Keratinocyte (primary cell): ENCODE measurements around the gene RNF145. TPM values are rescaled to one million over a fixed set of nuclear protein-coding genes. Genes with fewer than 3 reads are reported as not detected.

Experiments
- DNase-seq: peaks from one replicate; pipeline ENCODE4 v3.0.0-alpha.2; 2011; ENCODE audit warnings: low read depth, missing footprints, low spot score
- FAIRE-seq: peaks from 2 replicates; lab custom pipeline; 2011; peaks lifted over from hg19 to GRCh38; lab: Jason Lieb, UNC
- H2AFZ ChIP-seq: 2 replicates; pipeline ENCODE4 v1.6.0; 2012; ENCODE audit warnings: low read length, control low read depth, inconsistent platforms; ENCODE audit not compliant: control insufficient read depth
- H3K27ac ChIP-seq: 2 replicates; pipeline ENCODE4 v1.5.1; 2011; ENCODE audit warnings: low read length; ENCODE audit not compliant: control insufficient read depth, insufficient read depth
- H3K27me3 ChIP-seq: 3 replicates; pipeline ENCODE4 v1.6.0; 2011; ENCODE audit warnings: low read length; ENCODE audit not compliant: control insufficient read depth, insufficient read depth; ENCODE audit errors: extremely low read depth
- H3K36me3 ChIP-seq, 2 experiments: 2 replicates in 1 of 2; 3 replicates in 1 of 2; pipeline ENCODE4 v1.5.1; 2011; ENCODE audit warnings: low read length in 2 of 2, mild to moderate bottlenecking in 1 of 2; ENCODE audit not compliant: control insufficient read depth in 2 of 2, insufficient read depth in 2 of 2; ENCODE audit errors: extremely low read depth in 1 of 2
- H3K4me1 ChIP-seq: 3 replicates; pipeline ENCODE4 v1.5.1; 2011; ENCODE audit warnings: low read length; ENCODE audit not compliant: control insufficient read depth, insufficient read depth; ENCODE audit errors: extremely low read depth
- H3K4me2 ChIP-seq: 3 replicates; pipeline ENCODE4 v1.6.0; 2011; ENCODE audit warnings: low read depth, low read length; ENCODE audit not compliant: control insufficient read depth, insufficient read depth; ENCODE audit errors: extremely low read depth
- H3K4me3 ChIP-seq, 3 experiments: fragments of 200-600 bp in 1 of 3; sonication (generic) in 1 of 3; 2 replicates in 2 of 3; 3 replicates in 1 of 3; pipeline ENCODE4 v1.5.1; 2011 to 2016; ENCODE audit warnings: low read length in 3 of 3, mild to moderate bottlenecking in 3 of 3, control low read depth in 2 of 3, inconsistent platforms in 1 of 3, low read depth in 1 of 3, mixed read lengths in 1 of 3, mixed run types in 1 of 3, moderate library complexity in 1 of 3; ENCODE audit not compliant: control insufficient read depth in 2 of 3, insufficient read depth in 2 of 3; ENCODE audit errors: extremely low read depth in 1 of 3
- H3K79me2 ChIP-seq: 2 replicates; pipeline ENCODE4 v1.6.0; 2012; ENCODE audit warnings: low read length; ENCODE audit not compliant: control insufficient read depth, insufficient read depth
- H3K9ac ChIP-seq: 3 replicates; pipeline ENCODE4 v1.6.0; 2011; ENCODE audit warnings: low read length; ENCODE audit not compliant: control insufficient read depth, insufficient read depth; ENCODE audit errors: extremely low read depth
- H3K9me1 ChIP-seq: 3 replicates; pipeline ENCODE4 v1.6.0; 2011; ENCODE audit warnings: low read length; ENCODE audit not compliant: control insufficient read depth, insufficient read depth; ENCODE audit errors: extremely low read depth
- H3K9me3 ChIP-seq: 2 replicates; pipeline ENCODE4 v1.5.1; 2012; ENCODE audit warnings: low read depth, low read length; ENCODE audit not compliant: control insufficient read depth
- H4K20me1 ChIP-seq: 3 replicates; pipeline ENCODE4 v1.6.0; 2011; ENCODE audit warnings: low read length; ENCODE audit not compliant: control insufficient read depth, insufficient read depth; ENCODE audit errors: extremely low read depth
- CTCF ChIP-seq, 3 experiments: IDR thresholded peaks in 1 of 3; conservative IDR thresholded peaks in 1 of 3; optimal IDR thresholded peaks in 1 of 3; 2 replicates in 2 of 3; 3 replicates in 1 of 3; pipeline versions ENCODE3 to v1.5.1; 2011; ENCODE audit warnings: low read length in 3 of 3, mild to moderate bottlenecking in 3 of 3, moderate library complexity in 2 of 3, control low read depth in 1 of 3, inconsistent platforms in 1 of 3; ENCODE audit not compliant: insufficient read depth in 2 of 3; ENCODE audit errors: extremely low read depth in 1 of 3
- EZH2 ChIP-seq: IDR thresholded peaks from one replicate; pipeline ENCODE4 v1.6.1; 2012; ENCODE audit warnings: inconsistent platforms, mild to moderate bottlenecking, low read length, moderate library complexity
- dilution Hi-C: fragments of 300-500 bp; cut with MboI; formaldehyde crosslinking; loops from one replicate; pipeline ENCODE4 v1.7.0; 2020; ENCODE audit warnings: low sequenced_read_pairs; ENCODE audit not compliant: extremely low pct_ligation_motif_present
- polyA plus RNA-seq, 5 experiments: library from polyadenylated mRNA; depleted of rRNA in 3 of 5; stranded (reverse) in 3 of 5; stranded (forward) in 1 of 5; unstranded in 1 of 5; fragments of >200 nt; gene quantifications; 1 replicate in 1 of 5; 2 replicates in 3 of 5; 3 replicates in 1 of 5; pipeline versions ENCODE4 v1.2.1 to v1.2.3, GENCODE V29; 2011 to 2012; ENCODE audit warnings: missing spikeins in 2 of 5, low read depth in 1 of 5, low replicate concordance in 1 of 5

RNF145 gene
- polyA plus RNA-seq, 1 donor (not counting 4 experiments of a cell fraction or from before 2014, with no cell fraction given): 78.6 TPM

DNA sequence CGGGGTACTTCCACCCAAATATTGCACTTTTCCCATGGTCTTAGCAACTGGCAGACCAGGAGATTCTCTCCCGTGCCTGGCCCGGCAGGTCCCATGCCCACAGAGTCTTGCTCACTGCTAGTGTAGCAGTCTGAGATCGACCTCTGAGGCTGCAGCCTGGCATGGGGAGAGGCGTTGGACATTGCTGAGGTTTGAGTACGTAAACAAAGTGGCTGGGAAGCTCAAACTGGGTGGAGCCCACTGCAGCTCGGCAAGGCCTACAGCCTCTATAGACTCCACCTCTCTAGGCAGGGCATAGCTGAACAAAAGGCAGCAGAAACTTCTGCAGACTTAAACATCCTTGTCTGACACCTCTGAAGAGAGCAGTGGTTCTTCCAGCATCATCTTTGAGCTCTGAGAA, 69.6 kb downstream of the RNF145 start:
- H3K9me1 ChIP-seq: no peaks in the 10 kb centered on the region
- H3K27ac ChIP-seq: no peak overlapping the region
- no peak overlapping the region for H3K4me2 ChIP-seq
- H3K9me3 ChIP-seq: no peaks in the 10 kb centered on the region
- dilution Hi-C loops: no loop called here
- no peak overlapping the region for H2AFZ ChIP-seq
- H3K9ac ChIP-seq: no peak overlapping the region
- FAIRE-seq (no peak), DNase-seq (no peak)
- peaks cover 2% of the 10 kb centered on the region for H3K4me1 ChIP-seq
- H4K20me1 ChIP-seq: no peaks in the 10 kb centered on the region
- H3K4me3 ChIP-seq: no peak overlapping the region
- H3K27me3 ChIP-seq: no peaks in the 10 kb centered on the region
- H3K79me2 ChIP-seq: no peaks in the 10 kb centered on the region
- TF ChIP-seq CTCF (optimal IDR thresholded peaks at IDR 0.05 in 1 of 3, IDR thresholded peaks at IDR 0.05 in 1 of 3, conservative IDR thresholded peaks at IDR 0.05 in 1 of 3; ENCODE audit: extremely low read depth in 1 of 3, insufficient read depth in 2 of 3, low read length in 3 of 3) (no peak), EZH2 (no peak)
- H3K36me3 ChIP-seq: no peaks in the 10 kb centered on the region

DNA sequence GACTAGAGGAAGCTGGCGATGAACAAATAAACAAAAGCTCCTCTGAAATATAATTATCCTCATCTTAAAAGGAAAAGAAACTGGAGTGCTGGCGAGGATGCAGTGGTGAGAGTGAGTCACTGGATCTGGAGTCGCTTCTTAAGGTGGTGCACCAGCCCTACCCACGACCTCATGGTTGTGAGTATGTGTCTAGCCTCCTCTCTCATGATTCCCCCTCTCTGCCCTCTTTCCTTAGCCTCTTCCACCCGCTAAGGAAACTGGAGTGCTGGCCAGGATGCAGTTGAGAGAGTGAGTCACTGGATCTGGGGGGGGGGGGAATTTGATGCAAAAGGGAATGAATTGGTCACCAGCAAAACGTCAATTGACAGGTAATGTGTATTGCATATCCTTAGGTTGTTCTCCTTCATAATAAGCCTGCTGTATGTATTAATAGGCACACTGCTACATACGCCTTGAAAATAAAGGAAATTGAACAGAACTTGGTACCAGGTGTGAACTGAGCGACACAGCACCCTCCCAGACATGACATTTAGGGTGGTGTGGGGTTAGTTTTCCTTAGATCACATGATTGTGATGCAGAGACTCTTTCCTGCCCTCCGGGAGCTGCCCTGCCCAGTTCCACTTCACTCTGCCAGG, 73.3 kb downstream of the RNF145 start:
- TF ChIP-seq CTCF (optimal IDR thresholded peaks at IDR 0.05 in 1 of 3, IDR thresholded peaks at IDR 0.05 in 1 of 3, conservative IDR thresholded peaks at IDR 0.05 in 1 of 3; ENCODE audit: extremely low read depth in 1 of 3, insufficient read depth in 2 of 3, low read length in 3 of 3) (no peak), EZH2 (no peak)
- no peaks in the 10 kb centered on the region for H3K9me1 ChIP-seq
- H3K27ac ChIP-seq: no peak overlapping the region
- no peaks in the 10 kb centered on the region for H4K20me1 ChIP-seq
- no peak overlapping the region for H3K4me3 ChIP-seq
- H3K9ac ChIP-seq: no peak overlapping the region
- dilution Hi-C loops: no loop called here
- DNase-seq: no peak
- H3K4me2 ChIP-seq: peak overlapping the region; percentile 37
- peak overlapping the region; percentile 6 for H2AFZ ChIP-seq
- H3K36me3 ChIP-seq: no peaks in the 10 kb centered on the region
- no peaks in the 10 kb centered on the region for H3K79me2 ChIP-seq
- H3K9me3 ChIP-seq: no peaks in the 10 kb centered on the region
- H3K4me1 ChIP-seq: peaks cover 2% of the 10 kb centered on the region
- FAIRE-seq: peak; percentile 39
- H3K27me3 ChIP-seq: no peaks in the 10 kb centered on the region
